Stomach (tissue), 4 donors: ENCODE results near the gene EPHA6.

ENCODE experiments used
- CTCF ChIP-seq, 7 experiments: fragments of 450-650 bp in 4 of 7; fragments of 200-600 bp in 3 of 7; sonication (generic) in 3 of 7; IDR thresholded peaks; one replicate each; pipeline ENCODE4 v1.5.1; 2016 to 2019; ENCODE audit warnings: antibody characterized with exemption in 7 of 7, control low read depth in 2 of 7, mild to moderate bottlenecking in 1 of 7
- POLR2A ChIP-seq, 4 donors: fragments of 450-650 bp; IDR thresholded peaks; one replicate each; pipeline ENCODE4 v1.6.1; 2016; ENCODE audit warnings: antibody characterized with exemption in 4 of 4, control low read depth in 2 of 4, mild to moderate bottlenecking in 1 of 4, moderate library complexity in 1 of 4
- POLR2AphosphoS5 ChIP-seq, 3 donors: sonication (generic); formaldehyde crosslinking; IDR thresholded peaks; one replicate each; pipeline ENCODE4 v1.6.1; 2016; ENCODE audit warnings: antibody characterized with exemption in 3 of 3

DNA sequence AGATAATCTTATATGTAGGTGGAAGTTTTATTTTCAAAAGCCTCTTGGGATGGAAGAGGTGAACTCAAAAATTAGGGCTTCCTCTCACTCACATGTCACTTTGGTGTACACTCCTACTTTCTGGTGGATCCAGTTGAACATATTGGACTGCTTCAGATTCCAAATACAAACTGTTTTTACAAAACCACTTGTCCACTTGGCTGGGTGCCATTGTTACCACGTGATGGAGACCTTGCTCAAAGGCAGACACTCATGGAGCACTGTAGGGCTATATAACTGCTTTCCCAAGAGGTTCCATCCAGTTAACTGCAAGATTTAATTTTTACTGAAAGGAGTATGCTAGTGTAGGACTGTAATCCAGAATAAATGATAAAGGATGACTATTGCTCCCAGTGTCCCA, 307.0 kb downstream of the EPHA6 start:
- TF ChIP-seq POLR2A (IDR thresholded peaks at IDR 0.05): no peak
- TF ChIP-seq CTCF (IDR thresholded peaks at IDR 0.05): no peak
- no peak for TF ChIP-seq POLR2AphosphoS5 (IDR thresholded peaks at IDR 0.05)
